Colonic mucosa (tissue), 4 donors: ENCODE data around the gene RAMP3. TPM values are rescaled to one million over a fixed set of nuclear protein-coding genes. Genes with fewer than 3 reads are reported as not detected.
"Not testable (repeated sequence)": the region's sequence is repeated elsewhere in the genome, so short reads cannot be mapped to it uniquely, and the experiment has no call there.

Experiments used
- DNase-seq: peaks from one replicate; pipeline ENCODE4 v3.0.0-alpha.2; 2020
- H3K27ac ChIP-seq: fragments of 200-600 bp; one replicate; pipeline ENCODE4 v1.8.0; 2021
- H3K27me3 ChIP-seq: fragments of 200-600 bp; one replicate; pipeline ENCODE4 v1.8.0; 2021
- H3K36me3 ChIP-seq: fragments of 200-600 bp; one replicate; pipeline ENCODE4 v1.8.0; 2021
- H3K4me1 ChIP-seq: fragments of 200-600 bp; one replicate; pipeline ENCODE4 v1.8.0; 2021; ENCODE audit warnings: mild to moderate bottlenecking
- H3K4me3 ChIP-seq: fragments of 200-600 bp; one replicate; pipeline ENCODE4 v1.8.0; 2021
- H3K9ac ChIP-seq, 2 donors: one replicate each; pipeline ENCODE4 v1.7.0; 2013; ENCODE audit warnings: control low read depth in 2 of 2, low read depth in 2 of 2, low read length in 2 of 2
- H3K9me3 ChIP-seq: fragments of 200-600 bp; one replicate; pipeline ENCODE4 v1.8.0; 2021
- CTCF ChIP-seq: fragments of 200-600 bp; IDR thresholded peaks from one replicate; pipeline ENCODE4 v1.8.0; 2022; ENCODE audit warnings: antibody characterized with exemption, mild to moderate bottlenecking
- intact Hi-C: fragments of 100-400 bp; cut with DNase I; formaldehyde crosslinking; loops from one replicate; pipeline ENCODE4 v1.14.1; 2022
- total RNA-seq, 2 donors: library from RNA; stranded (reverse); fragmentation: NEBNext Ultra II Directional in 1 of 2; extraction: Animal tissue kit (Norgen Biotek cat#: 25700) in 1 of 2; gene quantifications; one replicate each; pipeline ENCODE4 v1.2.1, GENCODE V29; 2021
- donor health status: healthy.
- donor health status: DM: no; HTN: no; CAD: no.
- donor health status: DM: no; HTN: no; CAD: no.

Gene RAMP3, protein sequence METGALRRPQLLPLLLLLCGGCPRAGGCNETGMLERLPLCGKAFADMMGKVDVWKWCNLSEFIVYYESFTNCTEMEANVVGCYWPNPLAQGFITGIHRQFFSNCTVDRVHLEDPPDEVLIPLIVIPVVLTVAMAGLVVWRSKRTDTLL
- total RNA-seq = 1 to 10 TPM; 7.2 to 8.5 TPM

- no peaks in the 10 kb centered on the region for H3K4me1 ChIP-seq
- TF ChIP-seq CTCF = no peak
- H3K27ac ChIP-seq = no peak within 1 kb of the TSS
- no peaks in the 10 kb centered on the region for H3K36me3 ChIP-seq
- no peak within 1 kb of the TSS for H3K9ac ChIP-seq
- no peak for DNase-seq
- no peaks in the 10 kb centered on the region for H3K9me3 ChIP-seq
- no peak within 1 kb of the TSS for H3K4me3 ChIP-seq
- peaks cover 8% of the 10 kb centered on the region for H3K27me3 ChIP-seq
- intact Hi-C loops = loop anchor here (10.0 kb wide), 1 partner anchor 697 kb away; no protein-coding TSS in a partner anchor
Observed at GRCh38 chr7:45157653-45158401, at the start of gene RAMP3. RAMP3 (plus strand) TSS chr7:45157791; CDS start chr7:45157829, 38 bp downstream.

GRCh38 chr7:45108863-45109262, 48.7 kb upstream of the RAMP3 start:
- Histone ChIP-seq H3K36me3 (peaks cover 30% of the 10 kb centered on the region), H3K9me3 (no peaks in the 10 kb centered on the region), H3K4me1 (peaks cover 13% of the 10 kb centered on the region), H3K27ac (no peak overlapping the region), H3K9ac (no peak overlapping the region), H3K27me3 (no peaks in the 10 kb centered on the region), H3K4me3 (no peak overlapping the region)
- no peak for TF ChIP-seq CTCF
- intact Hi-C loops = no loop called here
- no peak for DNase-seq

- Histone ChIP-seq H3K9me3 (no peaks in the 10 kb centered on the region), H3K4me3 (peak within 1 kb of the TSS; percentile 65), H3K27me3 (no peaks in the 10 kb centered on the region), H3K36me3 (peaks cover 8% of the 10 kb centered on the region), H3K9ac (peak within 1 kb of the TSS; percentile 89 to 94), H3K4me1 (peaks cover 13% of the 10 kb centered on the region), H3K27ac (peak within 1 kb of the TSS; percentile 94)
- intact Hi-C loops = loop anchor here (10.0 kb wide), 1 partner anchor 507 kb away; the partner anchor contains the start of gene OGDH
- TF ChIP-seq CTCF = no peak
- peak; percentile 96 for DNase-seq
Observed at GRCh38 chr7:45111298-45112223, 46.0 kb upstream of the RAMP3 start, which contains the start of gene TBRG4. TBRG4 (minus strand) TSS chr7:45111697; CDS start chr7:45109237, 2,460 bp downstream.

- Histone ChIP-seq H3K36me3 (peaks cover 5% of the 10 kb centered on the region), H3K27me3 (no peaks in the 10 kb centered on the region), H3K4me3 (no peak overlapping the region), H3K9ac (no peak overlapping the region), H3K9me3 (no peaks in the 10 kb centered on the region), H3K27ac (no peak overlapping the region), H3K4me1 (peaks cover 13% of the 10 kb centered on the region)
- intact Hi-C loops = loop anchor here (10.0 kb wide), 1 partner anchor 508 kb away; the partner anchor contains the start of gene OGDH
- no peak for DNase-seq
- no peak for TF ChIP-seq CTCF
Observed at GRCh38 chr7:45112648-45113047, 44.9 kb upstream of the RAMP3 start.

DNA sequence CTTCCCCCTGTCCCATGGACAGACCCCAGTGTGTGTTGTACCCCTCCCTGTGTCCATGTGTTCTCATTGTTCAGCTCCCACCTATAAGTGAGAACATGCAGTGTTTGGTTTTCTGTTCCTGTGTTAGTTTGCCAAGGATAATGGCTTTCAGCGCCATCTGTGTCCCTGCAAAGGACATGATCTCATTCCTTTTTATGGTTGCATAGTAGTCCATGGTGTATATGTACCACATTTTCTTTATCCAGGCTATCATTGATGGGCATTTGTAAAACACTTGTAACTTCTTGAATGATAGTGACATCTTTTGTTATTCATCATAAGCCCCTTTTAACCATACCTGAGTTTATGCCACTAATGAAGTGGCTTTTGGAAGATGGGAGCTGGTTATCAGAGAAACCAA, 43.3 kb upstream of the RAMP3 start:
- not testable (repeated sequence) for H3K27me3 ChIP-seq, H3K36me3 ChIP-seq, H3K27ac ChIP-seq, H3K4me3 ChIP-seq, H3K4me1 ChIP-seq, H3K9ac ChIP-seq, H3K9me3 ChIP-seq, DNase-seq
- intact Hi-C loops = loop anchor here (10.0 kb wide), 1 partner anchor 509 kb away; the partner anchor contains the start of gene OGDH
